Dermis blood vessel endothelial cell (primary cell): ENCODE measurements around the gene TRIM67. TPM values are rescaled to one million over a fixed set of nuclear protein-coding genes. Genes with fewer than 3 reads are reported as not detected.
"Not testable (repeated sequence)": the region's sequence is repeated elsewhere in the genome, so short reads cannot be mapped to it uniquely, and the experiment has no call there.

Experiments used
- DNase-seq: peaks from one replicate; pipeline ENCODE4 v3.0.0; 2010
- total RNA-seq: library from RNA; depleted of rRNA; stranded (reverse); fragments of >200 nt; gene quantifications from 2 replicates; pipeline ENCODE4 v1.2.3, GENCODE V29; 2014

Gene TRIM67
- total RNA-seq: not detected in 2 replicates

DNA sequence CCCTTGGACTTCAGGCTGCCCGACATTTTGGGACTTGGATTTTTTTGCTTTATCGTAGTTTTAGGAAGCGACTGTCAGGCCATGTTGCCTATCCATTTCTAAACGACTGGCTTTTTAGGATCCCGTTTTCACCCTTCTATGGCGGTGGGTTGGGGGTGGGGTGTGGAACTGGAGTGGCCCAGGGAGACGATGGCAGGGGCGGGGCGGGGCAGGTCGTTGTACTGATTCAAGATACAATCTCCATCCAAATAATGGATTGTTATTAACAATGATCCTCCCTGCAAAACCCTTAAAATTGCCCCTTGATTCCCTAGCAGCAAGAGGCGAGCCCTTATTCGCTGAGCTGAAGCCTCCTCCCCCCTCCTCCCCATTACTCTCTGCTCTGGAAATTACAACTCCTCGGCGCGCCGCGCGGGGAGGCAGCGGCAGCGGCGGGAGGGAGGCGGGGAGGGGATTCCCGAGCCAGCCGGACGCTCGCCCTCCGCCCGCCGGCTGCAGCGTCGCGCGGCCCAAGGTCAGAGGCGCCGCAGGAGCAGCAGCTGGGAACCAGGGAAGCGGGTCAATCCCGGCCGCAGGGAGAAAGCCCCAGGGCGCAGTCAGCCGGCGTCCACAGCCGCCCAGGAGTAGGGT is at the start of gene TRIM67:
TRIM67 (plus strand) TSS at position 392 of the 630 bp plus-strand sequence. CDS start 912 bp downstream, outside the sequence.
- DNase-seq: peak; percentile 24

DNA sequence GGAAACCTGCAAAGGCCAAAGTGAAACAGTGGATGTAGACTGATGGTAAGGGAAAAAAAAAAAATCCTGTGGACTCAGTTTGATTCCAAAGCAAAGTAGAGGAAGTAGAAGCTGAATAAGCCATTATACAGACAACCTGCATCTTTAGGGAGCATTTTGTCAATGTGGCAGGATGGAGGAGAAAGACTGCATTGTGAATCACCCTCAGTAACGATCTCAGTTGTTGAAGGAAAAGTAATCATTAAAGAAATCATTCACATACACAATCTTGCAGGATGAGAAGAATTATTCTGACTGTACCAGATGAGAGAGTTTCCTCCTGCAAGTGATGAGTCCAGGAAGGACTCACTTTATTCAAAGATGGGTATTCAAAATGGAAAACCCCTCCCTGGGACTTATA is 45.1 kb upstream of the TRIM67 start:
- no peak for DNase-seq

DNA sequence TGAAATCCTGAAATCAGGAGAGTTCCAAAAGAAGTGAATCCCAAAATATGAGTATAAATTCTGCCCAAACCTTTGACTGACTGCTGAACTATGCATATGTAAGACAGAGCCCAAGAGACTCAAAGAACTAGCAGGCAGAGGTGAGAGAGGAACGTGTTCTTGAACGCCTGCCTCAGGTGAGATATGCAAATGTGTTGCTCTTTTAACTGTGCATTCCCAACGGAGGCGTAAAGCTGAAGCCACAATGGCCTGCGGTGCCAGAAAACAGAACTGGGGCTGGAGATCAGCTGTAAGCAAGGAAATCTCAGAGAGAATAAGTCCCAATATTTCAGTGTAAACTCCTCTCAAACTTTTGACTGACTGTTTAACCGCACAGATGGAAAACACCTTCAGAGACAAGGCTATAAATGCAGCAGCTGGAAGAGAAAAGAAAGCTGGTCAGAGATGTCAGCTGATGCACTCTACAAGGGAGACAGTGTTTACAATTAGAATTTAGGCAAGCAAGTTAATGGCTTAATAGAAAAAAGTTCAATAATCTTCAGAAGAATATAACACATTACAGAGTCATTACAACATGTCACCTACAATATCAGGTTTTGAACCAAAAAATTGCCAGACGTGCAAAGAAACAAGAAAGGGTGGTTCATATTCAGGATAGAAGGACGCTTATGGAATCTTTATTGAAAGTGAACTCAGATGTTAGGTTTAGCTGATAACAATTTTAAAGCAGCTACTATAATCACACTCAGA is 43.0 kb upstream of the TRIM67 start:
- no peak for DNase-seq

DNA sequence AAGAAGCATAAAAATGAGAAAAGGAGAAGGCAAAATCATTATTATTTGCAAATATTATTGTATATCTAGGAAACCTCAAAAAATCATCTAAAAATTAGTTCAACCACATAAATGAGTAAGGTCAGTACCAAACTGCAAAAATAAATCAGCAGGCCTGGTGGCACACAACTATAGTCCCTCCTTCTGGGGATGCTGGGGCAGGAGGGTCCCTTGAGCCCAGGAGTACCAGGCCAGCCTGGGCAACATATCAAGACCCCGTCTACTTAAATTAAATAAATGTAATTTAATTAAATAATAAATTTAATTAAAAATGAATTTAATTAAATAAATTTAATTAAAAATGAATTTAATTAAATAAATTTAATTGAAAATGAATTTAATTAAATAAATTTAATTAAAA is 40.3 kb upstream of the TRIM67 start:
- DNase-seq: no peak

DNA sequence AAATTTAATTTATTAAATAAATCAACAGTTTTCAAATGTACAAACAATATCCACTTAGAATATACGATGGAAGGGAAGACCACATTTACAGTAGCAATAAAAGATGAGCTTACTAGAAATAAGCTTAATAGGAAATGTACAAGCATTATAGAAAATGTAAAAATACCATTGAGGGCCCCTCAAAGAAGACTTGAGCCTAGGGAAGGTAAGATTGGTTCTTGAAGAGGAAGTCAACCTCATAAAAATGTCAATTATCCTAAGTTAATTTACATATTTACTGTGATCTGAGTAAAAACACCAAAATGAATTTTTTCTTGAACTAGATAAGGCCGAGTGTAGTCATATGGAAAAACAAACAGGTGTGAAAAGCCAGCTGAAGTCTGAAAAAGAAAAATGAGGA is 39.7 kb upstream of the TRIM67 start:
- DNase-seq: no peak

DNA sequence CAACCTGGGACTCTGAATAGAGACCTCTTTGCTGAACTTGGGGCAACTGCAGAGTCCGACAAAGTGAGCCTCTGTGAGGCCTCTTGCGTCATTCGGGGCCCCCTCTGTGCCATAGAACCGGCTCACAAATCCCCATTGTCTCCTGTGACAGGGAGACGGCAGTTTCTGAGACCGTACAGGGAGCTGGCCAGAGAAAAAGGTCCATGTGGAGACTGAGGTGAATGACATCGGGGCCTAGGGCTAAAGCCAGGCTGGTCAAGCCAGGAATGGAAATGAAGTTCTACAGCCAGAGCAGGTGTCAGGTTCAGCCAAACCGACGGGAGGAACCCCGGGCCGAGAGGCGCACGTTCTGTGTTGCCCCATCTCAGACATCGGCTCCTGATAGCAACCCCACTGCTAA is 37.1 kb upstream of the TRIM67 start:
- no peak for DNase-seq

DNA sequence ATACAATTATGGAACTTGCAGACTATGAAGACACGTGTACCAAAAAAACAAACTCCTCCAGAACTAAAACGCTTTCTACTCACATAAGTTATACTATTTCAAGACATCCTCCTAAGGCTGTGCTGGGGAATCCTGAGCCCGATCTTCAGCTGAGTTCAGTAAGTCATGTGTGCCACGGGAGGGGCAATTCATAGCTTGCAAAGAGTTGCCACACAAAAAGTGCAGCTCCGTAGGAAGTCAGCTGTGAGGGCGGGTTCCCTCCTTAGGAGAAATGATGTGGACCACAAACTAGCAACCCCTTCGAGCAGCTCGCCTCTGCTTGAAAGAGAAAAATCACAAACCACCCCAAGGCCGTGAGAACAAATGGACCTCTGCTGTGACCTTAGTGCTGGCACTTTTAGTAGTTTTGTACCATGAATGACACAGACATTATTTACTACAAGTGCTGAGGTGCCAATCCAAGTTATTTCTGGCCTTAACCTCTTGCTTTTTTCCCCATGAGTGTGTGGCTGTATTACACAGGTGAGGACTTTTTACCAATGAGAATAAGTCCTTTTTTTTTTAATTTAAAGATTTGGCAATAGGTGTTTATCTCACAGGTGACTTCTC is 35.8 kb upstream of the TRIM67 start:
- no peak for DNase-seq

DNA sequence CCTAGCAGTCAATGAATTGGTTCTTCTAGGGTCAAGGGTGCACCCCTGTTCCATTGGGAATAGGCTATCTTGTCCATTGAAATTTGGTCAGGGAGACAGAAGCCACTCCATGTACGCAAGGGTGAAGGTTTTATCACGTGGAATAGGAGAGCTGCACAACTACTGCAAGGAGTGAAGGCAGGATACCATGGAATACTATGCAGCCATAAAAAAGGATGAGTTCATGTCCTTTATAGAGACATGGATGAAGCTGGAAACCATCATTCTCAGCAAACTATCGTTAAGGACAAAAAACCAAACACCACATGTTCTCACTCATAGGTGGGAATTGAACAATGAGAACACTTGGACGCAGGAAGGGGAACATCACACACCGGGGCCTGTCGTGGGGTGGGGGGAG is 34.8 kb upstream of the TRIM67 start:
- not testable (repeated sequence) for DNase-seq

DNA sequence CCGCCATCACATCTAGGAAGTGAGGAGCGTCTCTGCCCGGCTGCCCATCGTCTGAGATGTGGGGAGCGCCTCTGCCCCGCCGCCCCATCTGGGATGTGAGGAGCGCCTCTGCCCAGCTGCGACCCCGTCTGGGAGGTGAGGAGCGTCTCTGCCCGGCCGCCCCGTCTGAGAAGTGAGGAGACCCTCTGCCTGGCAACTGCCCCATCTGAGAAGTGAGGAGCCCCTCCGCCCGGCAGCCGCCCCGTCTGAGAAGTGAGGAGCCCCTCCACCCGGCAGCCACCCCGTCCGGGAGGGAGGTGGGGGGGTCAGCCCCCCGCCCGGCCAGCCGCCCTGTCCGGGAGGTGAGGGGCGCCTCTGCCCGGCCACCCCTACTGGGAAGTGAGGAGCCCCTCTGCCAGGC is 33.4 kb upstream of the TRIM67 start:
- DNase-seq: not testable (repeated sequence)

DNA sequence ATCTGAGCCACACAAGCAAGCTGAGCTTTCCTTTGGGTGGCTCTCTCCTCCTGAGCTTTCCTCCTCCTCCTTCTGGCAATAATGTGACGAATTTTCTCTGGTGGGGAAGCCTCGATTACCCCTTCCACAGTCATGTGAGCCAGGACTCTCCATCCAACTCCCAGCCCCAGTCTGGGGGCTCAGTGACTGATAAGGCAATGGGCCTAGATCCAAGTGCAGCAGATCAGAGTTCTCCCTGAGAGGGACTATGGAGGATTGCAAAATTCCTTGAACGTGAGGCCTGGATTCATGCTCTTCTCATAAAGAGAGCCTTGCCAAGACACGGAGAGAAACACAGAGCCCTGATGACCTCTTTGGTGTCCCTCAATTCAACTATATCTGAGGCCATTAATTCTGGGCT is 31.3 kb upstream of the TRIM67 start:
- DNase-seq: no peak

DNA sequence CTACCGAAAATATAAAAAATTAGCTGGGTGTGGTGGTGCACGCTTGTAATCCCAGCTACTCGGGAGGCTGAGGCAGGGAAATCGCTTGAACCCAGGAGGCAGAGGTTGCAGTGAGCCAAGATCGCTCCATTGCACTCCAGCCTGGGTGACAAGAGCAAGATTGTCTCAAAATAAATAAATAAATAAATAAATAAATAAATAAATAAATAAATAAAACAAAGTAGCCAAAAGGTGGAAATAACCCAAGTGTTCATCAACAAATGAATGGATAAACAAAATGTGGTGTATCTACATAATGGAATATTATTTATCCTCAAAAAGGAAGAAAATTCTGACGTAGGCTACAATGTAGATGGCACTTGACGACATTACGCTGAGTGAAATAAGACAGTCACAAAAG is 29.3 kb upstream of the TRIM67 start:
- not testable (repeated sequence) for DNase-seq

DNA sequence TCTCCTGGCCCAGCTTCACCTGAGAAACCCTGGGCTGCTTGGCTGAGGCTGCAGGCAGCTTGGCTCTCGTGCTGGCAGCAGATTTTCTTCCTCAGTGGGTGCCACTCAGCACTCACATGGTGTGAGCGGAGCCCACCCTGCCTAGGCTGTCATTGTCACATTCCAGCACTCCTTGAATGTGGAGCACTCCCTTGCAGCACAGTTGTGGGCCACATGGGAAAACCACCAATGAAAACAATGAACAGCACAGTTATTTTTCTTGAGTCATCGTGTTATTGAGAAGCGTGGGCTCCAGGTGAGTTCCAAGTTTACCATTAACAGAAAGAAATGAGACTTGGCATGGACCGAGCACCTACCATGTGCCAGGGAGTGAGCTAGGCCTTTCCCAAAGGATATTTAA is 27.2 kb upstream of the TRIM67 start:
- DNase-seq: no peak

DNA sequence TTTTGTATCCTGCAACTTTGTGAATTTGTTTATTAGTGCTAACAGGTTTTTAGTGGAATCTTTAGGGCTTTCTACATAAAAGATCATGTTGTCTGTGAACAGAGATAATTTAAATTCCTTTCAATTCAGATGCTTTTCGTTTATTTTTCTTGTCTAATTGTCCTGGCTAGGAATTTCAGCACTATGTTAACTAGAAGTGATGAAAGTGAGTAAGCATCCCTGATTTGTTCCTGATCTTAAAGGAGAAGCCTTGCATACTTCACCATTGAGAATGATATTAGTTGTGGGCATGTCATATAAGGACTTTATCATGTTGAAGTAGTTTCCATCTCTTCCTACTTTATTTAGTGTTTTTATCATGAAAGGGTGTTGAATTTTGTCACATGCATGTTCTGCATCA is 23.6 kb upstream of the TRIM67 start:
- no peak for DNase-seq

DNA sequence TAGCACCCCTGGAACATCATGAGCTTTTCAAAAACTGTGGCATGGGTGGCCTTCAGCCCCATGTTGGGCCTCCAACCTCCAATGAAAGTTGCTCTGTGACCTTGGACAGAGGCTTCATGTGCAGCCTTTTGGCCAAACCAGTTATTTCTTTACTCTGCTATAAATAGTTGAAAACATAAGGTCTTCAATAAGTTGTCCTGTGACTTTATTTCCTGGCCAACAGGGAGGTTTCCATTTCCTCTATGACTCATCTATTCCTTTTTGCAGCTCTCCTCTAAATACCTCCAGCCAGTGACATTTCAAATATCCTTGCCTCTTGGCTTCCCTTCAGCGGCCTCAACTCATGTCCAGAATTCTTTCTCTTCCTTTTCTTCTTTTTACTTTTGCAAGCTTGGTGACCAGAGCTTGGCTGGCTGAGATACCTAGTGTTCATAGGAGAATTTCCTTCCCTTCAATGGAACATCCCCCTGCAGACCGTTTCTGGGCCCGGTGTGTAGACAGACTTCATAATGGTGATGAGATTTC is 22.7 kb upstream of the TRIM67 start:
- peak; percentile 73 for DNase-seq

DNA sequence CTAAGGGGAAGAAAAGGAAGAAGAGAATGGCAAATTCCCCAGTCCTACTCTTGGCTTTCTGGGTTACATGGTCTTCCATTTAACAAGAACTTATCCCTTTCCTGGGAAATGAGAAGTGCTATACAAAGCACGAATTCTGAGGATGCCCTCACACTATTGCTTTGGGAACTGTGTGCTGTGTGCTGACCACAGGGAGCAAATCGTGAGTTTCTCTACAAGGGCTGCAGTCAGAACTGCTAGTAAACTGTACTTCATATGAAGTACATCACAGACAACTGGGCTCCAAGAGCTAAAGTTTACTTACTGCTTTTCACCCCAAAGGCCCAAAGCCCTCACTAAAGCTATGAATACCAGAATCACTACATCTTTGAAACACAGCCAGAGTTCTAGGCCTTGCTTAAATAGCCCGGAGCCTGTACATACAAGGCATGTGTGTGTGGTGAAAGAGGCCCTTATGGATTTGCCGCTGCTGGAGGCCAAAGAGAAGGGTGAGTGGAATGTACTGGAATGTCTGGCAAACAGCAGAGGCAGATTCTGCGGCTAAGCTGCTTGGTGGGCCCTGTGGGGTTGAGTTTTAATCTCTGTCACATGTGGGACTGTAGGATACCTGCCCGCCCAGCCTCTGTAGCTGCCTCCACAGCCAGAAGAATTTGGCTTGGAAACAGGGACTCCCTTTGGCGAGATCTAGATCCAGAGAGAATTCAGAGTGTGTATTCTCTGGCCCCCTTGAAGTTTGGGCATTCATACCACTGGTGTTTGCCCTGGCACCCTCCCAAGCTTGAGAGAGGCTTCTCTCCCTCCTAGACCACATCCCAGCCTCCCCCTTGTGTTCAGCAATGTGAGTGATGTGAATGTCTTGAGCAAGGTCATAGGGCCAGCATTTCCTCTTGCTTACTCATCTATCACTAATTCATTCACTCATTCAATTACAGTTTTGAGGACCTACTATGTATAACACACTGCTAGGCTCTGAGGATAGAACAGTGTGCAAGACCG is 21.9 kb upstream of the TRIM67 start:
- DNase-seq: no peak

DNA sequence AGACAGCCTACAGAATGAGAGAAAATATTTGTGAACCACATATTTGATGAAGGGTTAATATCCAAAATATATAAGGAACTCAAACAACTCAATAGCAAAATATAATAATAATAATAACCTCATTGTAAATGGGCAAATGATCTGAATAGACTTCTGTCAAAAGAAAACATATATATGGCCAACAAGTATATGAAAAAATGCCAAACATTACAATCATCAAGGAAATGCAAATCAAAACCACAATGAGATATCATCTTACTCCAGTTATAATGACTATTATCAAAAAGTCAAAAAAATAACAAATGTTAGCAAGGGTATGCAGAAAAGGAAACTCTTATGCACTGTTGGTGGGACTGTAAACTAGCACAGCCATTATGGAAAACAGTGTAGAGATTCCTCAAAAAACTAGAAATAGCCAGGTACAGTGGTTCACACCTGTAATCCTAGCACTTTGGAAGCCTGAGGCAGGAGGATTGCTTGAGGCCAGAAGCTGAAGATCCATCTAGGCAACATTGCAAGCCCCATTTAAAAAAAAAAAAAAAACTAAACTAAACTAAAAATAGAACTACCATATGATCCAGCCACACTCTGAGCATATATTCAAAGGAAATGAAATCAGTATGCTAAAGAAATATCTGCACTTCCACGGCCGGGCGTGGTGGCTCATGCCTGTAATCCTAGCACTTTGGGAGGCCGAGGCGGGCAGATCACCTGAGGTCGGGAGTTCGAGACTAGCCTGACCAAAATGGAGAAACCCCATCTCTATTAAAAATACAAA is 17.3 kb upstream of the TRIM67 start:
- DNase-seq: no peak

DNA sequence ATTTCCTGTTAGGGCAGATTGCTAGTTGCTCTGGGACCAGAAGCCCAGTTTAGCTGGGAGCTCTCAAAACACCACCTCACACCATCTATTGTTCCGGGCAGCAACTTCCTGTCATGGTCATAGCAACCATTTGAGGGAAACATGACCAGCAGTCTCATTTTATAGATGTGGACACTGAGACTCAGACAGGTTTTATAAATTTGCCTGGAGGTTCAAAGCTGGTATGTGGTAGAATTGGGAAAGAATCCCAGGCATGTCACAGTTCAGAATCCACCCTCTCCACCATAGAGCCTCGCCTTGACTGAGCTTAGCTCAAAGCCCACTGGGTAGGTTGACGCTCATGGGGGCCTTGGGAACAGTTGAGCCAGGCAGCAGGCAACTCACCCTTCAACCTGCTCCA is 14.0 kb upstream of the TRIM67 start:
- no peak for DNase-seq

DNA sequence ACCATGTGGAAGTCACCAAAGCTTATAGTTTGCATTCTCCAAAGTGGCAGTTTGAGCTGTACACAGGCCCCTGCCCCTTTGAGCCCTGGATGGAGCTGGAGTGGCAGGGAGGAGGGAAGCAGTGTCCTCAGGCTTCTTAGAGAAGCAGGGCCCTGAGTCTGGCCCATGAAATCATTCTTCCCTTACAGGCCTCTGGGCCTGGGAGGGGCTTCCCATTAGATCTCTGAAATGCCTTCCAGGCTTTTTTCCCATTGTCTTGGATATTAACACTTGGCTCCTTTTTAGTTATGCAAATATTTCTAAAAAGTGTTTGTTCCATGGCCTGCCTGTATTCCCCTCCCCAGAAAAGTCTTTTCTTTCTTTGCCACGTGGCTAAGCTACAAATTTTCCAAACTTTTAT is 10.0 kb upstream of the TRIM67 start:
- DNase-seq: no peak

DNA sequence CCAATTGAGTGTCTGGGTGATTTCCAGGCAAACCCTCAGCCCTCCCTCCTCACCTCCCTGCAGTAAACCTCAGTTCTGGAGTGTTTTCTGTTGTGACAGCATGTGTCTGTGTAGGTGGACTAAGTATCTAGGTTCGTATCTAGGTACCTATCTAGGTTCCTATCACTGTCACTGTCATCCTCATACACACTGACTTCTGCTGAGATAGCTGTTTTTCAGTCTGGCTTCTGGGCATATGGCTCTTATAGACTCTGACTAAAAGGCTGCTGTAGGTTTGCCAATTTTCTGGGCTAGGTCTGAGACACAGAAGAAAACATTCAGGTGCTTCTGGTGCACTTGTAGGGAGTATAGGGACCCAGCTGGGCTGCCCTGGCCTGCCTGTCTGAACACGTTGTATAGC is 8.1 kb upstream of the TRIM67 start:
- no peak for DNase-seq

DNA sequence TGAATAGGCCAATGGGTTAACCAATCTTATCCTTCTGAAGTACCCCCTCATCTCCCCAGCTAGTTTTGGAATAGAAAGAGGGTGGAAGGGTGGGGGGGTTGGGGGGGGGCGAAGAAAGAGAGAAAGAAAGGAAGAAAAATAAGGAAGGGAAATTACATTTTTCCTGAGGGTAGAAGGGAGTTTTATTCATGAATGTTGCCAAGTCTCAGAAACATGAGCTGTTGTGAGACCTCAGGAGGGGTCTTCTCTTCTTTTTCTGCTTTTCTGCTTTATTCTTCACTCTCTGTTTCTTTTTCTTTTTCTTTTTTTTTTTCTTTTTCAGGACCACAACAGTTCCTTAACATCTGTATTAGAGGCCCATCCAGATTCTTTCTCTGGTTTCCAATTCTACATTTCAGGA is 6.0 kb upstream of the TRIM67 start:
- no peak for DNase-seq

DNA sequence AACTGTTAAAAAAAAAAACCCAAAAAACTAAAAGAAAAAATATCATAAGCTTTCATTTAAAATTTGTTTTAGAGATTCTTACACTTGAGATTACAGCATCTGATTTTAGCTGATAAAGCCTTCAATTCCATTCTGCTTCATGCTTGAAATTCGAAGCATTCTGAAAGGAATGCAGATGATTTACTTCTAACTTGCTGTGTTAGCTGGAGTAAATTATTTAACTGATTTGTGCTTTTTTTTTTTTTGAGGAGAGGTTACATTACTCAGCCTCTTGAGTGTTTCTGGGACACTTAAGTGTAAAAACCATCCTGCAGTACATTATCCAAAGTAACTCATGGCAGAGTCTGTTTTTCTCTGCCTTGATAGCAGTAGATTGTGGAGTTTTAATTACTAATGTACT is 4.5 kb upstream of the TRIM67 start:
- no peak for DNase-seq

DNA sequence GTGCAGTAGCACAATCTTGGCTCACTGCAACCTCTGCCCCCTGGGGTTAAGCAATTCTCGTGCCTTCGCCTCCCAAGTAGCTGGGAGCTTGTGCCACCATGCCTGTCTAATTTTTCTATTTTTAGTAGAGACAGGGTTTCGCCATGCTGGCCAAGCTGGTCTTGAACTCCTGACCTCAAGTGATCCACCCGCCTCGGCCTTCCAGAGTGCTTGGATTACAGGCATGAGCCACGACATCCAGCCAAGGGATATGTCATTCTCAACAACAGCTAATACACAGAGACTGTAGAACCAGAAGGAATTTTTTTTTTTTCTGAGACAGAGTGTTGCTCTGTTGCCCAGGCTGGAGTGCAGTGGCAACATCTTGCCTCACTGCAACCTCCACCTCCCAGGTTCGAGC is 3.7 kb upstream of the TRIM67 start:
- not testable (repeated sequence) for DNase-seq
